WTC11 (cell line): Measurements from ENCODE around the gene MAMLD1. TPM values are rescaled to one million over a fixed set of nuclear protein-coding genes. Genes with fewer than 3 reads are reported as not detected.

Source experiments
- ATAC-seq: fragments of 200-7000 bp; cut with Tn5 transposase; 2 replicates; pipeline ENCODE4 v1.10.0; 2021; ENCODE audit warnings: mild to moderate bottlenecking, moderate library complexity
- CTCF ChIA-PET: fragments of 300-600 bp; sonication (Branson Sonifier 250); formaldehyde crosslinking; loops from one replicate; lab custom pipeline; 2021; ENCODE audit warnings: antibody characterized with exemption; lab: Charles Lee
- POLR2A ChIA-PET: fragments of 350-600 bp; sonication (Branson Sonifier 250); formaldehyde crosslinking; loops from one replicate; lab custom pipeline; 2021; ENCODE audit warnings: antibody characterized with exemption; lab: Charles Lee
- DNase-seq: peaks from one replicate; pipeline ENCODE4 v3.0.0; 2021; ENCODE audit warnings: low spot score
- H3K27ac Mint-ChIP-seq: 2 replicates; pipeline ENCODE4 v1.8.0; 2021; ENCODE audit warnings: mixed read lengths
- H3K27me3 Mint-ChIP-seq: 2 replicates; pipeline ENCODE4 v1.8.0; 2021; ENCODE audit warnings: low read depth, mild to moderate bottlenecking, moderate library complexity, mixed read lengths
- H3K36me3 Mint-ChIP-seq: 2 replicates; pipeline ENCODE4 v1.8.0; 2021; ENCODE audit warnings: mixed read lengths
- H3K4me1 Mint-ChIP-seq: 2 replicates; pipeline ENCODE4 v1.8.0; 2022; ENCODE audit warnings: mixed read lengths
- H3K4me3 Mint-ChIP-seq: 2 replicates; pipeline ENCODE4 v1.8.0; 2021; ENCODE audit warnings: mild to moderate bottlenecking, moderate library complexity, mixed read lengths
- H3K9me3 Mint-ChIP-seq: 2 replicates; pipeline ENCODE4 v1.8.0; 2021; ENCODE audit warnings: mixed read lengths
- ETV6 ChIP-seq: sonication (generic); formaldehyde crosslinking; IDR thresholded peaks from 2 replicates; pipeline ENCODE4 v1.8.1; 2022; ENCODE audit warnings: mild to moderate bottlenecking, missing genetic modification reagents
- HMGA2 ChIP-seq: fragments of 250-450 bp; sonication (Bioruptor Pico); IDR thresholded peaks from 2 replicates; pipeline ENCODE4 v1.4.0; 2021; ENCODE audit warnings: mild to moderate bottlenecking, moderate library complexity
- KAT7 ChIP-seq: sonication (generic); formaldehyde crosslinking; IDR thresholded peaks from 2 replicates; pipeline ENCODE4 v1.8.1; 2023; ENCODE audit warnings: missing genetic modification reagents, mild to moderate bottlenecking, borderline replicate concordance
- NR3C1 ChIP-seq: sonication (generic); formaldehyde crosslinking; conservative IDR thresholded peaks from 2 replicates; pipeline ENCODE4 v1.8.1; 2023; ENCODE audit warnings: low read depth, mild to moderate bottlenecking, missing genetic modification reagents
- SMAD3 ChIP-seq: sonication (generic); formaldehyde crosslinking; IDR thresholded peaks from 2 replicates; pipeline ENCODE4 v1.8.0; 2022; ENCODE audit warnings: missing genetic modification reagents, mild to moderate bottlenecking, borderline replicate concordance
- SOX15 ChIP-seq: fragments of 250-450 bp; sonication (Bioruptor Pico); IDR thresholded peaks from 2 replicates; pipeline ENCODE4 v1.9.0; 2021; ENCODE audit warnings: mild to moderate bottlenecking
- TCF7 ChIP-seq: sonication (generic); formaldehyde crosslinking; IDR thresholded peaks from 2 replicates; pipeline ENCODE4 v1.8.0; 2022; ENCODE audit warnings: mild to moderate bottlenecking, low read depth, missing genetic modification reagents, moderate library complexity
- ZBTB21 ChIP-seq: sonication (generic); formaldehyde crosslinking; IDR thresholded peaks from 2 replicates; pipeline ENCODE4 v1.8.1; 2023; ENCODE audit warnings: mild to moderate bottlenecking, missing genetic modification reagents, borderline replicate concordance
- ZNF138 ChIP-seq: sonication (generic); formaldehyde crosslinking; conservative IDR thresholded peaks from 2 replicates; pipeline ENCODE4 v1.8.1; 2022; ENCODE audit warnings: mild to moderate bottlenecking, moderate library complexity, missing genetic modification reagents
- ZNF263 ChIP-seq: sonication (generic); formaldehyde crosslinking; IDR thresholded peaks from 2 replicates; pipeline ENCODE4 v1.8.1; 2022; ENCODE audit warnings: low read depth, mild to moderate bottlenecking, moderate library complexity, missing genetic modification reagents
- total RNA-seq: library from RNA; stranded (reverse); gene quantifications from 3 replicates; pipeline ENCODE4 v1.2.3, GENCODE V29; 2021
- TF ChIP-seq, protein P1 (sequence below): sonication (generic); formaldehyde crosslinking; IDR thresholded peaks from 2 replicates; pipeline ENCODE4 v1.8.0; 2023; ENCODE audit warnings: mild to moderate bottlenecking, missing genetic modification reagents
- TF ChIP-seq, protein P2 (sequence below): sonication (generic); formaldehyde crosslinking; conservative IDR thresholded peaks from 2 replicates; pipeline ENCODE4 v1.8.1; 2022; ENCODE audit warnings: mild to moderate bottlenecking, missing genetic modification reagents
- TF ChIP-seq, protein P3 (sequence below): sonication (generic); formaldehyde crosslinking; IDR thresholded peaks from 2 replicates; pipeline ENCODE4 v1.8.1; 2023; ENCODE audit warnings: mild to moderate bottlenecking, moderate library complexity, missing genetic modification reagents
- TF ChIP-seq, protein P4 (sequence below): fragments of 250-450 bp; sonication (Bioruptor Pico); IDR thresholded peaks from 2 replicates; pipeline ENCODE4 v1.8.0; 2021; ENCODE audit warnings: mild to moderate bottlenecking
- TF ChIP-seq, protein P5 (sequence below): fragments of 200-600 bp; IDR thresholded peaks from 2 replicates; pipeline ENCODE4 v1.8.0; 2022; ENCODE audit warnings: antibody characterized with exemption

Gene MAMLD1
- total RNA-seq, 1 experiment from 2014 or later = 0.35 TPM

DNA sequence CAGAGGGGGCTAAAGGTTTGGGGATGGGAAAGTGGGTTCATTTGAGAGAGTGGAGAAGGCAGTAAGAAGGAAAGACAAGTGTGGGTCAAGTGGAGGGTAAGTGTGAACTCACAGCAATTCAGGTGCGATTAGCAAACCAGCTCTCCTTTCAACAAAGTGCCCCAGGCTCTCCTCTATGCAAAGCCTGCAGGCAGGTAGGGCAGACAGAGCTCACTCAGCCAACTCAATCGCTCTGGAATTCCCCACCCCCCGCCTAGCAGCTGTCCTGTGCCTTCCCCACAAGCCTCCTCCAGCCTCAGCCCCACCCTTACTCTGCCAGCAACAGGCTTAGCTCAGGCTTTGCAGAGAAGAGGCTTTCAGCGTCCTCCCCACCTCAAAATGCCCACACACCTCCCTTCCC lies 14.8 kb upstream of the MAMLD1 start:
- TF ChIP-seq NR3C1 (CRISPR knock-in tag) = no peak
- TF ChIP-seq SOX15 (CRISPR knock-in tag) = no peak
- TF ChIP-seq, protein P1, sequence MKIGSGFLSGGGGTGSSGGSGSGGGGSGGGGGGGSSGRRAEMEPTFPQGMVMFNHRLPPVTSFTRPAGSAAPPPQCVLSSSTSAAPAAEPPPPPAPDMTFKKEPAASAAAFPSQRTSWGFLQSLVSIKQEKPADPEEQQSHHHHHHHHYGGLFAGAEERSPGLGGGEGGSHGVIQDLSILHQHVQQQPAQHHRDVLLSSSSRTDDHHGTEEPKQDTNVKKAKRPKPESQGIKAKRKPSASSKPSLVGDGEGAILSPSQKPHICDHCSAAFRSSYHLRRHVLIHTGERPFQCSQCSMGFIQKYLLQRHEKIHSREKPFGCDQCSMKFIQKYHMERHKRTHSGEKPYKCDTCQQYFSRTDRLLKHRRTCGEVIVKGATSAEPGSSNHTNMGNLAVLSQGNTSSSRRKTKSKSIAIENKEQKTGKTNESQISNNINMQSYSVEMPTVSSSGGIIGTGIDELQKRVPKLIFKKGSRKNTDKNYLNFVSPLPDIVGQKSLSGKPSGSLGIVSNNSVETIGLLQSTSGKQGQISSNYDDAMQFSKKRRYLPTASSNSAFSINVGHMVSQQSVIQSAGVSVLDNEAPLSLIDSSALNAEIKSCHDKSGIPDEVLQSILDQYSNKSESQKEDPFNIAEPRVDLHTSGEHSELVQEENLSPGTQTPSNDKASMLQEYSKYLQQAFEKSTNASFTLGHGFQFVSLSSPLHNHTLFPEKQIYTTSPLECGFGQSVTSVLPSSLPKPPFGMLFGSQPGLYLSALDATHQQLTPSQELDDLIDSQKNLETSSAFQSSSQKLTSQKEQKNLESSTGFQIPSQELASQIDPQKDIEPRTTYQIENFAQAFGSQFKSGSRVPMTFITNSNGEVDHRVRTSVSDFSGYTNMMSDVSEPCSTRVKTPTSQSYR (CRISPR knock-in tag) = no peak
- TF ChIP-seq, protein P2, sequence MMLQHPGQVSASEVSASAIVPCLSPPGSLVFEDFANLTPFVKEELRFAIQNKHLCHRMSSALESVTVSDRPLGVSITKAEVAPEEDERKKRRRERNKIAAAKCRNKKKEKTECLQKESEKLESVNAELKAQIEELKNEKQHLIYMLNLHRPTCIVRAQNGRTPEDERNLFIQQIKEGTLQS (CRISPR knock-in tag) = no peak
- TF ChIP-seq ETV6 (CRISPR knock-in tag) = no peak
- TF ChIP-seq KAT7 (CRISPR knock-in tag) = no peak
- no peak for TF ChIP-seq TCF7 (CRISPR knock-in tag)
- no peak for TF ChIP-seq ZNF138 (CRISPR knock-in tag)
- TF ChIP-seq, protein P3, sequence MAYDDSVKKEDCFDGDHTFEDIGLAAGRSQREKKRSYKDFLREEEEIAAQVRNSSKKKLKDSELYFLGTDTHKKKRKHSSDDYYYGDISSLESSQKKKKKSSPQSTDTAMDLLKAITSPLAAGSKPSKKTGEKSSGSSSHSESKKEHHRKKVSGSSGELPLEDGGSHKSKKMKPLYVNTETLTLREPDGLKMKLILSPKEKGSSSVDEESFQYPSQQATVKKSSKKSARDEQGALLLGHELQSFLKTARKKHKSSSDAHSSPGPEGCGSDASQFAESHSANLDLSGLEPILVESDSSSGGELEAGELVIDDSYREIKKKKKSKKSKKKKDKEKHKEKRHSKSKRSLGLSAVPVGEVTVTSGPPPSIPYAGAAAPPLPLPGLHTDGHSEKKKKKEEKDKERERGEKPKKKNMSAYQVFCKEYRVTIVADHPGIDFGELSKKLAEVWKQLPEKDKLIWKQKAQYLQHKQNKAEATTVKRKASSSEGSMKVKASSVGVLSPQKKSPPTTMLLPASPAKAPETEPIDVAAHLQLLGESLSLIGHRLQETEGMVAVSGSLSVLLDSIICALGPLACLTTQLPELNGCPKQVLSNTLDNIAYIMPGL (CRISPR knock-in tag) = no peak
- TF ChIP-seq SMAD3 (CRISPR knock-in tag) = no peak
- TF ChIP-seq HMGA2 (CRISPR knock-in tag) = no peak
- TF ChIP-seq ZNF263 = no peak
- TF ChIP-seq, protein P4, sequence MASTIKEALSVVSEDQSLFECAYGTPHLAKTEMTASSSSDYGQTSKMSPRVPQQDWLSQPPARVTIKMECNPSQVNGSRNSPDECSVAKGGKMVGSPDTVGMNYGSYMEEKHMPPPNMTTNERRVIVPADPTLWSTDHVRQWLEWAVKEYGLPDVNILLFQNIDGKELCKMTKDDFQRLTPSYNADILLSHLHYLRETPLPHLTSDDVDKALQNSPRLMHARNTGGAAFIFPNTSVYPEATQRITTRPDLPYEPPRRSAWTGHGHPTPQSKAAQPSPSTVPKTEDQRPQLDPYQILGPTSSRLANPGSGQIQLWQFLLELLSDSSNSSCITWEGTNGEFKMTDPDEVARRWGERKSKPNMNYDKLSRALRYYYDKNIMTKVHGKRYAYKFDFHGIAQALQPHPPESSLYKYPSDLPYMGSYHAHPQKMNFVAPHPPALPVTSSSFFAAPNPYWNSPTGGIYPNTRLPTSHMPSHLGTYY (CRISPR knock-in tag) = no peak
- no peak for TF ChIP-seq ZBTB21 (CRISPR knock-in tag)
- ChIA-PET POLR2A (no interaction called here), CTCF (interaction anchor here (0.6 to 1.1 kb wide), 5 partner anchors 12 to 408 kb away, joined by 3 to 7 read pairs (median 4); no protein-coding TSS in a partner anchor)
- peak; percentile 71 for DNase-seq
- no peak overlapping the region for H3K27ac Mint-ChIP-seq
- H3K36me3 Mint-ChIP-seq = no peaks in the 10 kb centered on the region
- H3K4me1 Mint-ChIP-seq = peaks cover 19% of the 10 kb centered on the region
- peaks cover 10% of the 10 kb centered on the region for H3K27me3 Mint-ChIP-seq
- no peaks in the 10 kb centered on the region for H3K9me3 Mint-ChIP-seq
- H3K4me3 Mint-ChIP-seq = no peak overlapping the region
- peak; percentile 99 for ATAC-seq

DNA sequence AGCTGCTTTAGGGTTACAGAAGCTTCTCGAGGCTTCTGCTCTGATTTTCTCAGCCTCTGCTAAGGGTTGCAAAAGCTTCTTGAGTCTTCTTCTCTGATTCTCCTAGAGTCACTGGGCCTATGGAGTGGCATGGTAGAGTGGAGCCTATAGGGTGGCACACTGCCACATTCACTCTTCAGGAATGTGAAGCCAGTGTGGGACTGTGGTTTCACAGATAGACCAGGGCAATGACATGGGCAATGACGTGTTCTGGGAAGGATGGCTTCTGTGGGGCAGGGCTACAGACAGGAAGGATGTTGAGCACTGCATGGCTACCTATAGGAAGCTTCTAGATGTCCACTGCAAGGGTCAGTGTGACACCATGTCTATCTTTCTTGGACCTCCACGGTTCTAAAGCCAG lies 11.0 kb upstream of the MAMLD1 start:
- DNase-seq = no peak
- POLR2A ChIA-PET = no interaction called here

More for the DNA sequence above, 11.0 kb upstream of the MAMLD1 start:
- Mint-ChIP-seq H3K27ac (no peak overlapping the region), H3K9me3 (no peaks in the 10 kb centered on the region), H3K27me3 (peaks cover 10% of the 10 kb centered on the region), H3K4me1 (peaks cover 19% of the 10 kb centered on the region), H3K36me3 (no peaks in the 10 kb centered on the region), H3K4me3 (no peak overlapping the region)
- ATAC-seq = no peak
- CTCF ChIA-PET = no interaction called here
- TF ChIP-seq, protein P5, sequence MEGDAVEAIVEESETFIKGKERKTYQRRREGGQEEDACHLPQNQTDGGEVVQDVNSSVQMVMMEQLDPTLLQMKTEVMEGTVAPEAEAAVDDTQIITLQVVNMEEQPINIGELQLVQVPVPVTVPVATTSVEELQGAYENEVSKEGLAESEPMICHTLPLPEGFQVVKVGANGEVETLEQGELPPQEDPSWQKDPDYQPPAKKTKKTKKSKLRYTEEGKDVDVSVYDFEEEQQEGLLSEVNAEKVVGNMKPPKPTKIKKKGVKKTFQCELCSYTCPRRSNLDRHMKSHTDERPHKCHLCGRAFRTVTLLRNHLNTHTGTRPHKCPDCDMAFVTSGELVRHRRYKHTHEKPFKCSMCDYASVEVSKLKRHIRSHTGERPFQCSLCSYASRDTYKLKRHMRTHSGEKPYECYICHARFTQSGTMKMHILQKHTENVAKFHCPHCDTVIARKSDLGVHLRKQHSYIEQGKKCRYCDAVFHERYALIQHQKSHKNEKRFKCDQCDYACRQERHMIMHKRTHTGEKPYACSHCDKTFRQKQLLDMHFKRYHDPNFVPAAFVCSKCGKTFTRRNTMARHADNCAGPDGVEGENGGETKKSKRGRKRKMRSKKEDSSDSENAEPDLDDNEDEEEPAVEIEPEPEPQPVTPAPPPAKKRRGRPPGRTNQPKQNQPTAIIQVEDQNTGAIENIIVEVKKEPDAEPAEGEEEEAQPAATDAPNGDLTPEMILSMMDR = no peak
- TF ChIP-seq SOX15 (CRISPR knock-in tag) = no peak
